Stimulated activated naive B cell treated with anti-CD40 and anti-IgM and Interleukin-4, amounts not matched to agents 10 μg/mL and 1 μg/mL and 100 μg/mL, for 72 hours (primary cell): ENCODE measurements around the gene SMAD3.
A peak's percentile ranks its signal among the peaks of the same experiment; 100 is the strongest.

ENCODE experiments used
- ATAC-seq, 2 donors: fragments of 150-1000 bp; cut with Tn5 transposase; replicated peaks; 2 replicates each; pipeline ENCODE4 v1.10.0; 2021; ENCODE audit warnings: moderate library complexity in 1 of 2
- DNase-seq: peaks from one replicate; pipeline ENCODE4 v3.0.0; 2021
- H3K27ac Mint-ChIP-seq: one replicate; pipeline ENCODE4 v1.8.0; 2022; ENCODE audit warnings: mild to moderate bottlenecking, mixed read lengths
- H3K27me3 Mint-ChIP-seq, 2 donors: one replicate each; pipeline ENCODE4 v1.8.0; 2022; ENCODE audit warnings: mixed read lengths in 2 of 2
- H3K36me3 Mint-ChIP-seq, 2 donors: one replicate each; pipeline ENCODE4 v1.8.0; 2022; ENCODE audit warnings: mixed read lengths in 2 of 2, mild to moderate bottlenecking in 1 of 2
- H3K4me1 Mint-ChIP-seq, 2 donors: one replicate each; pipeline ENCODE4 v1.8.0; 2022; ENCODE audit warnings: mixed read lengths in 2 of 2, mild to moderate bottlenecking in 1 of 2
- H3K4me3 Mint-ChIP-seq, 2 donors: one replicate each; pipeline ENCODE4 v1.8.0; 2022; ENCODE audit warnings: mild to moderate bottlenecking in 2 of 2, mixed read lengths in 2 of 2, moderate library complexity in 1 of 2
- H3K9me3 Mint-ChIP-seq, 2 donors: one replicate each; pipeline ENCODE4 v1.8.0; 2022; ENCODE audit warnings: mixed read lengths in 2 of 2, mild to moderate bottlenecking in 1 of 2

The SMAD3 gene

GRCh38 chr15:67176195-67176971 is 111.0 kb downstream of the SMAD3 start:
- no peak for DNase-seq
- Mint-ChIP-seq H3K4me3 (no peak overlapping the region), H3K4me1 (peaks cover 48 to 64% of the 10 kb centered on the region in 2 donors), H3K36me3 (peaks cover 47 to 58% of the 10 kb centered on the region in 2 donors), H3K27ac (peak overlapping the region; percentile 72), H3K9me3 (no peaks in the 10 kb centered on the region), H3K27me3 (no peaks in the 10 kb centered on the region)
- no peak for ATAC-seq

- Mint-ChIP-seq H3K9me3 (no peaks in the 10 kb centered on the region), H3K36me3 (peaks cover 43 to 56% of the 10 kb centered on the region in 2 donors), H3K27ac (no peak overlapping the region), H3K27me3 (no peaks in the 10 kb centered on the region), H3K4me3 (no peak overlapping the region), H3K4me1 (peaks cover 46 to 53% of the 10 kb centered on the region in 2 donors)
- ATAC-seq: no peak
- no peak for DNase-seq
These were observed 112.3 kb downstream of the SMAD3 start for GRCh38 chr15:67177752-67178151.

GRCh38 chr15:67178569-67179210 is 113.3 kb downstream of the SMAD3 start:
- no peak for ATAC-seq
- DNase-seq: no peak
- no peak overlapping the region for H3K4me3 Mint-ChIP-seq
- peaks cover 37 to 44% of the 10 kb centered on the region in 2 donors for H3K4me1 Mint-ChIP-seq
- H3K9me3 Mint-ChIP-seq: no peaks in the 10 kb centered on the region
- peak overlapping the region; percentile 14 for H3K27ac Mint-ChIP-seq
- peaks cover 34 to 53% of the 10 kb centered on the region in 2 donors for H3K36me3 Mint-ChIP-seq
- H3K27me3 Mint-ChIP-seq: no peaks in the 10 kb centered on the region

GRCh38 chr15:67179411-67179995 is 114.1 kb downstream of the SMAD3 start:
- no peak for ATAC-seq
- H3K4me3 Mint-ChIP-seq: no peak overlapping the region

GRCh38 chr15:67180035-67180434 is 114.6 kb downstream of the SMAD3 start:
- Mint-ChIP-seq H3K27ac (peak overlapping the region; percentile 90), H3K4me1 (peaks cover 26 to 38% of the 10 kb centered on the region in 2 donors), H3K4me3 (no peak overlapping the region), H3K27me3 (no peaks in the 10 kb centered on the region), H3K9me3 (no peaks in the 10 kb centered on the region), H3K36me3 (peaks cover 33 to 52% of the 10 kb centered on the region in 2 donors)
- DNase-seq: no peak
- no peak for ATAC-seq

More at GRCh38 chr15:67179411-67179995, 114.1 kb downstream of the SMAD3 start:
- Mint-ChIP-seq H3K36me3 (peaks cover 30 to 50% of the 10 kb centered on the region in 2 donors), H3K27me3 (no peaks in the 10 kb centered on the region), H3K27ac (peak overlapping the region; percentile 90), H3K9me3 (no peaks in the 10 kb centered on the region), H3K4me1 (peaks cover 29 to 38% of the 10 kb centered on the region in 2 donors)
- DNase-seq: no peak

GRCh38 chr15:67180514-67181191 is 115.3 kb downstream of the SMAD3 start:
- Mint-ChIP-seq H3K27me3 (no peaks in the 10 kb centered on the region), H3K4me1 (peaks cover 26 to 38% of the 10 kb centered on the region in 2 donors), H3K9me3 (no peaks in the 10 kb centered on the region), H3K4me3 (no peak overlapping the region), H3K36me3 (peaks cover 35 to 52% of the 10 kb centered on the region in 2 donors), H3K27ac (no peak overlapping the region)
- DNase-seq (no peak), ATAC-seq (no peak)

GRCh38 chr15:67181221-67181639 is 115.8 kb downstream of the SMAD3 start:
- ATAC-seq (no peak), DNase-seq (no peak)
- Mint-ChIP-seq H3K36me3 (peaks cover 37 to 53% of the 10 kb centered on the region in 2 donors), H3K4me3 (no peak overlapping the region), H3K4me1 (peaks cover 26 to 38% of the 10 kb centered on the region in 2 donors), H3K9me3 (no peaks in the 10 kb centered on the region), H3K27ac (peak overlapping the region; percentile 51), H3K27me3 (no peaks in the 10 kb centered on the region)

- Mint-ChIP-seq H3K27me3 (no peaks in the 10 kb centered on the region), H3K27ac (peak overlapping the region; percentile 26), H3K9me3 (no peaks in the 10 kb centered on the region), H3K4me3 (no peak overlapping the region), H3K4me1 (peaks cover 19 to 35% of the 10 kb centered on the region in 2 donors), H3K36me3 (peaks cover 41 to 66% of the 10 kb centered on the region in 2 donors)
- DNase-seq (no peak), ATAC-seq (no peak)
These were observed 118.2 kb downstream of the SMAD3 start for GRCh38 chr15:67183443-67184169.

GRCh38 chr15:67184208-67184925 is 119.0 kb downstream of the SMAD3 start:
- Mint-ChIP-seq H3K4me3 (no peak overlapping the region), H3K27ac (no peak overlapping the region), H3K36me3 (peaks cover 45 to 67% of the 10 kb centered on the region in 2 donors), H3K9me3 (no peaks in the 10 kb centered on the region), H3K4me1 (peaks cover 19 to 34% of the 10 kb centered on the region in 2 donors), H3K27me3 (no peaks in the 10 kb centered on the region)
- no peak for DNase-seq
- no peak for ATAC-seq

GRCh38 chr15:67185051-67185450 is 119.6 kb downstream of the SMAD3 start:
- Mint-ChIP-seq H3K9me3 (no peaks in the 10 kb centered on the region), H3K4me3 (no peak overlapping the region), H3K36me3 (peaks cover 41 to 66% of the 10 kb centered on the region in 2 donors), H3K27ac (peak overlapping the region; percentile 92), H3K27me3 (no peaks in the 10 kb centered on the region), H3K4me1 (peaks cover 13 to 27% of the 10 kb centered on the region in 2 donors)
- DNase-seq (no peak), ATAC-seq (no peak)

GRCh38 chr15:67185621-67186225 is 120.3 kb downstream of the SMAD3 start:
- Mint-ChIP-seq H3K4me1 (peaks cover 13 to 25% of the 10 kb centered on the region in 2 donors), H3K27ac (peak overlapping the region; percentile 92), H3K4me3 (no peak overlapping the region), H3K36me3 (peaks cover 39 to 69% of the 10 kb centered on the region in 2 donors), H3K27me3 (no peaks in the 10 kb centered on the region), H3K9me3 (no peaks in the 10 kb centered on the region)
- ATAC-seq: peak; percentile 96 to 97
- DNase-seq: peak; percentile 65

GRCh38 chr15:67186226-67186649 is 120.8 kb downstream of the SMAD3 start:
- H3K4me3 Mint-ChIP-seq: no peak overlapping the region

GRCh38 chr15:67186688-67187087 is 121.3 kb downstream of the SMAD3 start:
- no peak for ATAC-seq
- Mint-ChIP-seq H3K36me3 (peaks cover 40 to 77% of the 10 kb centered on the region in 2 donors), H3K9me3 (no peaks in the 10 kb centered on the region), H3K27ac (peak overlapping the region; percentile 92), H3K27me3 (no peaks in the 10 kb centered on the region), H3K4me3 (no peak overlapping the region), H3K4me1 (peaks cover 13 to 25% of the 10 kb centered on the region in 2 donors)
- DNase-seq: no peak

More at GRCh38 chr15:67186226-67186649, 120.8 kb downstream of the SMAD3 start:
- H3K4me1 Mint-ChIP-seq: peaks cover 13 to 25% of the 10 kb centered on the region in 2 donors
- peak; percentile 35 to 42 for ATAC-seq
- H3K9me3 Mint-ChIP-seq: no peaks in the 10 kb centered on the region
- H3K27me3 Mint-ChIP-seq: no peaks in the 10 kb centered on the region
- H3K27ac Mint-ChIP-seq: peak overlapping the region; percentile 92
- DNase-seq: no peak
- H3K36me3 Mint-ChIP-seq: peaks cover 42 to 74% of the 10 kb centered on the region in 2 donors
